Hepatocyte (in vitro differentiated cells): ENCODE measurements around the gene RABGAP1L.

Source experiments
- CTCF ChIP-seq: fragments of 200-600 bp; sonication (generic); IDR thresholded peaks from 2 replicates; pipeline ENCODE4 v1.5.1; 2016; ENCODE audit warnings: antibody characterized with exemption, mild to moderate bottlenecking; ENCODE audit not compliant: poor library complexity
- EZH2 ChIP-seq: fragments of 200-600 bp; sonication (generic); IDR thresholded peaks from 2 replicates; pipeline ENCODE4 v1.6.1; 2016; ENCODE audit warnings: antibody characterized with exemption, mild to moderate bottlenecking, borderline replicate concordance

- TF ChIP-seq CTCF (no peak), EZH2 (no peak)
Observed at GRCh38 chr1:174639461-174639860, 480.1 kb downstream of the RABGAP1L start.
